ENCODE results near the gene SYT5. TPM values are rescaled to one million over a fixed set of nuclear protein-coding genes. Genes with fewer than 3 reads are reported as not detected.
A peak's percentile ranks its signal among the peaks of the same experiment; 100 is the strongest.

SYT5 gene
- total and polyA plus RNA-seq, 2 of the 13 experiments (the other 11 are each of a cell fraction or from before 2014, with no cell fraction given): not detected

- POLR2A ChIA-PET: interaction anchor here (0.7 to 6.6 kb wide), 2 partner anchors 44 to 64 kb away, joined by 3 to 95 read pairs; partner anchors contain the start of gene PPP6R1
- Histone ChIP-seq H3K27me3 (ENCODE audit: control insufficient read depth in 1 of 2, insufficient read depth in 2 of 2, low read length in 2 of 2) (no peaks in the 10 kb centered on the region), H3K4me1 (ENCODE audit: insufficient read depth, low read length) (peaks cover 72% of the 10 kb centered on the region), H4K20me1 (ENCODE audit: insufficient read depth, low read length) (no peaks in the 10 kb centered on the region), H2AFZ (ENCODE audit: low read length) (no peak overlapping the region), H3K4me3 (replicated peaks in 1 of 3; ENCODE audit: insufficient read depth in 1 of 3, low read depth in 2 of 3, low read length in 3 of 3) (no peak overlapping the region), H3K9ac (ENCODE audit: insufficient read depth, low read depth, low read length) (no peak overlapping the region), H3K36me3 (replicated peaks in 1 of 2; ENCODE audit: control insufficient read depth in 1 of 2, insufficient read depth in 2 of 2, low read length in 2 of 2) (no peaks in the 10 kb centered on the region), H3K4me2 (ENCODE audit: low read depth, low read length) (no peak overlapping the region), H3K27ac (ENCODE audit: extremely low read length, insufficient read depth, low read length) (no peak overlapping the region), H3K9me3 (ENCODE audit: low read length) (no peaks in the 10 kb centered on the region), H3K79me2 (ENCODE audit: insufficient read depth, low read length) (no peaks in the 10 kb centered on the region)
- CTCF ChIA-PET (ENCODE audit: low intra/inter-chr PET ratio, low total read pairs): no interaction called here
- ATAC-seq (no peak), FAIRE-seq (no peak), DNase-seq (ENCODE audit: low spot score) (no peak)
- intact Hi-C loops (cut with micrococcal nuclease; ENCODE audit: unreplicated experiment) (no loop called here), in situ Hi-C loops (cut with HindIII; ENCODE audit: extremely low pct_ligation_motif_present, low pct_unique_long_range_greater_than_20kb) (no loop called here)
- 26% methylated on average over 5 of the region's 7 CpGs for WGBS (ENCODE audit: low lambda C conversion rate)
- BruUV-seq (replicated peaks): no TSS peak
- TF ChIP-seq ZNF44 (CRISPR knock-in tag; IDR thresholded peaks at IDR 0.05) (no peak), KDM5A (IDR thresholded peaks at IDR 0.05; ENCODE audit: borderline replicate concordance, low read length) (no peak), AHR (CRISPR knock-in tag; IDR thresholded peaks at IDR 0.05) (no peak), ZNF263 (CRISPR knock-in tag; IDR thresholded peaks at IDR 0.05) (peak; percentile 93), BCL6 (CRISPR knock-in tag; IDR thresholded peaks at IDR 0.05) (no peak), RNF2 (conservative IDR thresholded peaks at IDR 0.05; ENCODE audit: low read depth) (no peak), PHF20 (CRISPR knock-in tag; IDR thresholded peaks at IDR 0.05) (no peak)
Measured at GRCh38 chr19:55213547-55213946, 33.5 kb upstream of the SYT5 start.

- Histone ChIP-seq H3K9me3 (ENCODE audit: low read length) (no peaks in the 10 kb centered on the region), H3K27me3 (ENCODE audit: control insufficient read depth in 1 of 2, insufficient read depth in 2 of 2, low read length in 2 of 2) (no peaks in the 10 kb centered on the region), H2AFZ (ENCODE audit: low read length) (no peak overlapping the region), H3K36me3 (replicated peaks in 1 of 2; ENCODE audit: control insufficient read depth in 1 of 2, insufficient read depth in 2 of 2, low read length in 2 of 2) (no peaks in the 10 kb centered on the region), H3K79me2 (ENCODE audit: insufficient read depth, low read length) (no peaks in the 10 kb centered on the region), H3K9ac (ENCODE audit: insufficient read depth, low read depth, low read length) (no peak overlapping the region), H4K20me1 (ENCODE audit: insufficient read depth, low read length) (no peaks in the 10 kb centered on the region), H3K4me1 (ENCODE audit: insufficient read depth, low read length) (peaks cover 66% of the 10 kb centered on the region), H3K27ac (ENCODE audit: extremely low read length, insufficient read depth, low read length) (no peak overlapping the region), H3K4me3 (replicated peaks in 1 of 3; ENCODE audit: insufficient read depth in 1 of 3, low read depth in 2 of 3, low read length in 3 of 3) (no peak overlapping the region), H3K4me2 (ENCODE audit: low read depth, low read length) (peak overlapping the region; percentile 38)
- in situ Hi-C loops (cut with HindIII; ENCODE audit: extremely low pct_ligation_motif_present, low pct_unique_long_range_greater_than_20kb): no loop called here
- peak; percentile 42 for ATAC-seq
- intact Hi-C loops (cut with micrococcal nuclease; ENCODE audit: unreplicated experiment): loop anchor here (1.0 kb wide), 2 partner anchors 80 to 206 kb away; no protein-coding TSS in a partner anchor
- FAIRE-seq: peak; percentile 74
- no TSS peak for BruUV-seq (replicated peaks)
- DNase-seq (ENCODE audit: low spot score): peak; percentile 64
- CTCF ChIA-PET (ENCODE audit: low intra/inter-chr PET ratio, low total read pairs): interaction anchor here (1.6 kb wide), 1 partner anchor 206 kb away, joined by 8 read pairs; no protein-coding TSS in a partner anchor
- WGBS (ENCODE audit: low lambda C conversion rate): 0% methylated on average over 3 of the region's 3 CpGs
- POLR2A ChIA-PET: interaction anchor here (6.6 kb wide), 1 partner anchor 45 kb away, joined by 95 read pairs; the partner anchor contains the start of gene PPP6R1
- no peak for TF ChIP-seq ZNF546 (CRISPR knock-in tag; conservative IDR thresholded peaks at IDR 0.05)
- no peak for TF ChIP-seq ZFP1 (CRISPR knock-in tag; IDR thresholded peaks at IDR 0.05)
- no peak for TF ChIP-seq HCFC1 (IDR thresholded peaks at IDR 0.05; ENCODE audit: low read depth, low read length)
- no peak for TF ChIP-seq HMGXB3 (CRISPR knock-in tag; IDR thresholded peaks at IDR 0.05; ENCODE audit: borderline replicate concordance)
- TF ChIP-seq ZNF770 (CRISPR knock-in tag; IDR thresholded peaks at IDR 0.05): no peak
- no peak for TF ChIP-seq ZNF747 (CRISPR knock-in tag; IDR thresholded peaks at IDR 0.05; ENCODE audit: borderline replicate concordance)
- no peak for TF ChIP-seq ZFP90 (CRISPR knock-in tag; IDR thresholded peaks at IDR 0.05; ENCODE audit: borderline replicate concordance)
Measured at GRCh38 chr19:55212447-55212846, 32.4 kb upstream of the SYT5 start.
